GM13976 (cell line): ENCODE measurements around the gene SLC5A11.

ENCODE experiments used
- DNase-seq: peaks from one replicate; pipeline ENCODE4 v3.0.0; 2012; ENCODE audit warnings: low spot score
- CTCF ChIP-seq: IDR thresholded peaks from 2 replicates; pipeline ENCODE4 v1.5.1; 2012; ENCODE audit warnings: borderline replicate concordance, mild to moderate bottlenecking; ENCODE audit not compliant: insufficient read depth; ENCODE audit errors: extremely low read depth, missing control alignments, control extremely low read depth
- in situ Hi-C: fragments of 300-500 bp; cut with MboI; formaldehyde crosslinking; loops from one replicate; pipeline ENCODE4 v1.12.0; 2022; ENCODE audit warnings: low sequenced_read_pairs, mixed read lengths, inconsistent platforms; ENCODE audit not compliant: unreplicated experiment

Gene SLC5A11

GRCh38 chr16:24929409-24929808 lies 83.6 kb downstream of the SLC5A11 start:
- no peak for TF ChIP-seq CTCF
- in situ Hi-C loops, result no loop called here

GRCh38 chr16:24930440-24930839 lies 84.7 kb downstream of the SLC5A11 start:
- no peak for DNase-seq
- TF ChIP-seq CTCF, result no peak
- in situ Hi-C loops, result no loop called here

More at GRCh38 chr16:24929409-24929808, 83.6 kb downstream of the SLC5A11 start:
- DNase-seq, result no peak

GRCh38 chr16:24931091-24931490 lies 85.3 kb downstream of the SLC5A11 start:
- DNase-seq, result no peak
- in situ Hi-C loops, result no loop called here
- no peak for TF ChIP-seq CTCF

- no peak for TF ChIP-seq CTCF
- DNase-seq, result no peak
- in situ Hi-C loops, result no loop called here
These were observed 89.6 kb downstream of the SLC5A11 start for GRCh38 chr16:24935336-24935735.

- no peak for TF ChIP-seq CTCF
- in situ Hi-C loops, result no loop called here
- DNase-seq, result no peak
These were observed 90.4 kb downstream of the SLC5A11 start for GRCh38 chr16:24936151-24936550.

GRCh38 chr16:24939224-24939623 lies 93.5 kb downstream of the SLC5A11 start:
- DNase-seq, result no peak
- in situ Hi-C loops, result no loop called here
- TF ChIP-seq CTCF, result no peak

- DNase-seq, result no peak
- TF ChIP-seq CTCF, result no peak
- in situ Hi-C loops, result no loop called here
These were observed 94.0 kb downstream of the SLC5A11 start for GRCh38 chr16:24939738-24940137.
